GM23338 (cell line): ENCODE data around the gene ACBD7. TPM values are rescaled to one million over a fixed set of nuclear protein-coding genes. Genes with fewer than 3 reads are reported as not detected.

Experiments used
- ATAC-seq: fragments of 200-7000 bp; cut with Tn5 transposase; 3 replicates; pipeline ENCODE4 v1.9.1; 2020
- DNase-seq: peaks from one replicate; pipeline ENCODE4 v3.0.0-alpha.2; 2015; ENCODE audit warnings: low spot score
- H2AFZ ChIP-seq: fragments of 200-600 bp; sonication (generic); 2 replicates; pipeline ENCODE4 v1.8.0; 2016; ENCODE audit warnings: antibody characterized with exemption, mild to moderate bottlenecking, moderate library complexity
- H3F3A ChIP-seq: fragments of 200-600 bp; sonication (generic); replicated peaks from 2 replicates; pipeline ENCODE4 v1.8.0; 2017; ENCODE audit warnings: antibody characterized with exemption, mixed run types, low read depth
- H3K27ac ChIP-seq: fragments of 200-600 bp; sonication (generic); 2 replicates; pipeline ENCODE4 v1.6.1; 2016; ENCODE audit warnings: low read depth
- H3K27me3 ChIP-seq: fragments of 200-600 bp; sonication (generic); 2 replicates; pipeline ENCODE4 v1.8.0; 2016; ENCODE audit warnings: mild to moderate bottlenecking, mixed run types, moderate library complexity; ENCODE audit not compliant: insufficient read depth
- H3K36me3 ChIP-seq: fragments of 200-600 bp; sonication (generic); 2 replicates; pipeline ENCODE4 v1.8.0; 2016; ENCODE audit warnings: mild to moderate bottlenecking; ENCODE audit not compliant: insufficient read depth
- H3K4me1 ChIP-seq: fragments of 200-600 bp; sonication (generic); 2 replicates; pipeline ENCODE4 v1.8.0; 2016; ENCODE audit warnings: mild to moderate bottlenecking, moderate library complexity; ENCODE audit not compliant: insufficient read depth
- H3K4me2 ChIP-seq: fragments of 200-600 bp; sonication (generic); 2 replicates; pipeline ENCODE4 v1.7.1; 2017; ENCODE audit warnings: mixed run types
- H3K4me3 ChIP-seq: fragments of 200-600 bp; sonication (generic); 2 replicates; pipeline ENCODE4 v1.6.1; 2016; ENCODE audit warnings: mixed run types
- H3K79me2 ChIP-seq: fragments of 200-600 bp; sonication (generic); replicated peaks from 2 replicates; pipeline ENCODE4 v1.8.0; 2017; ENCODE audit warnings: mild to moderate bottlenecking; ENCODE audit not compliant: insufficient read depth
- H3K9me2 ChIP-seq: fragments of 200-600 bp; sonication (generic); 2 replicates; pipeline ENCODE4 v1.8.0; 2017; ENCODE audit not compliant: insufficient read depth
- H4K20me1 ChIP-seq: fragments of 200-600 bp; sonication (generic); replicated peaks from 2 replicates; pipeline ENCODE4 v1.8.0; 2017; ENCODE audit warnings: mild to moderate bottlenecking; ENCODE audit not compliant: insufficient read depth
- H3K27ac Mint-ChIP-seq: 2 replicates; pipeline ENCODE4 v1.8.0; 2020; ENCODE audit warnings: inconsistent platforms, mild to moderate bottlenecking, moderate library complexity, mixed read lengths
- H3K27me3 Mint-ChIP-seq: 3 replicates; pipeline ENCODE4 v1.8.0; 2022; ENCODE audit warnings: low read depth, mild to moderate bottlenecking, moderate library complexity, mixed read lengths, inconsistent platforms; ENCODE audit not compliant: insufficient read depth, poor library complexity
- H3K36me3 Mint-ChIP-seq: 3 replicates; pipeline ENCODE4 v1.8.0; 2021; ENCODE audit warnings: low read depth, mild to moderate bottlenecking, inconsistent platforms, moderate library complexity, mixed read lengths
- H3K4me1 Mint-ChIP-seq: 3 replicates; pipeline ENCODE4 v1.8.0; 2020; ENCODE audit warnings: mild to moderate bottlenecking, inconsistent platforms, mixed read lengths
- H3K4me3 Mint-ChIP-seq: 3 replicates; pipeline ENCODE4 v1.8.0; 2021; ENCODE audit warnings: moderate library complexity, mild to moderate bottlenecking, inconsistent platforms, mixed read lengths
- H3K9me3 Mint-ChIP-seq: 3 replicates; pipeline ENCODE4 v1.8.0; 2020; ENCODE audit warnings: moderate library complexity, mild to moderate bottlenecking, inconsistent platforms, mixed read lengths
- CREB1 ChIP-seq: fragments of 250-450 bp; sonication (Bioruptor Pico); IDR thresholded peaks from 2 replicates; pipeline ENCODE4 v1.5.0; 2020; ENCODE audit warnings: low read depth, mild to moderate bottlenecking, moderate library complexity
- CTCF ChIP-seq, 2 experiments: fragments of 200-600 bp in 1 of 2; sonication (generic) in 1 of 2; conservative IDR thresholded peaks; 2 replicates each; pipeline versions ENCODE4 v1.5.1 to v1.6.1; 2016 to 2017; ENCODE audit warnings: antibody characterized with exemption in 2 of 2, low read depth in 2 of 2, mild to moderate bottlenecking in 2 of 2, moderate library complexity in 1 of 2
- ETS1 ChIP-seq: IDR thresholded peaks from 2 replicates; pipeline ENCODE4 v1.6.1; 2016; ENCODE audit warnings: antibody characterized with exemption
- EZH2 ChIP-seq: fragments of 200-600 bp; sonication (generic); IDR thresholded peaks from one replicate; pipeline ENCODE4 v1.8.0; 2017; ENCODE audit warnings: antibody characterized with exemption, mild to moderate bottlenecking, low read depth; ENCODE audit not compliant: unreplicated experiment
- EZH2phosphoT487 ChIP-seq: fragments of 200-600 bp; sonication (generic); IDR thresholded peaks from one replicate; pipeline ENCODE4 v1.8.1; 2018; ENCODE audit warnings: antibody characterized with exemption; ENCODE audit not compliant: unreplicated experiment
- JUNB ChIP-seq: IDR thresholded peaks from one replicate; pipeline ENCODE4 v1.6.1; 2016; ENCODE audit warnings: antibody characterized with exemption; ENCODE audit not compliant: unreplicated experiment
- NANOG ChIP-seq: IDR thresholded peaks from 2 replicates; pipeline ENCODE4 v1.6.1; 2016; ENCODE audit warnings: antibody characterized with exemption, borderline replicate concordance
- POLR2AphosphoS5 ChIP-seq: IDR thresholded peaks from 2 replicates; pipeline ENCODE4 v1.6.1; 2016; ENCODE audit warnings: antibody characterized with exemption, low read depth
- STAT1 ChIP-seq: IDR thresholded peaks from one replicate; pipeline ENCODE4 v1.6.1; 2016; ENCODE audit warnings: antibody characterized with exemption; ENCODE audit not compliant: unreplicated experiment
- ZNF114 ChIP-seq: fragments of 250-450 bp; sonication (Bioruptor Pico); IDR thresholded peaks from 2 replicates; pipeline ENCODE4 v1.5.0; 2020; ENCODE audit warnings: mild to moderate bottlenecking, moderate library complexity
- ZNF331 ChIP-seq: fragments of 250-450 bp; sonication (Bioruptor Pico); IDR thresholded peaks from 2 replicates; pipeline ENCODE4 v1.5.0; 2020; ENCODE audit warnings: low read depth, mild to moderate bottlenecking, moderate library complexity
- polyA plus RNA-seq: library from polyadenylated mRNA; unstranded; fragments of >200 nt; fragmentation: Nextera tagmentation; extraction: Ambion mirVana; gene quantifications from 2 replicates; pipeline ENCODE4 v1.2.1, GENCODE V29; 2016
- total RNA-seq: library from RNA; depleted of rRNA; stranded (reverse); fragments of >200 nt; shearing (Covaris generic); gene quantifications from 2 replicates; pipeline ENCODE4 v1.2.3, GENCODE V29; 2014
- TF ChIP-seq, protein P1 (sequence below): fragments of 250-450 bp; sonication (Bioruptor Pico); IDR thresholded peaks from 2 replicates; pipeline ENCODE4 v1.5.0; 2020; ENCODE audit warnings: mild to moderate bottlenecking, moderate library complexity
- TF ChIP-seq, protein P2 (sequence below): IDR thresholded peaks from one replicate; pipeline ENCODE4 v1.6.1; 2018; ENCODE audit warnings: antibody characterized with exemption; ENCODE audit not compliant: unreplicated experiment

The ACBD7 gene
- total and polyA plus RNA-seq, 2 experiments from 2014 or later: 2.8 to 14.7 TPM

GRCh38 chr10:15059914-15060313, 28.7 kb downstream of the ACBD7 start:
- Mint-ChIP-seq H3K4me1 (no peaks in the 10 kb centered on the region), H3K27me3 (peaks cover 2% of the 10 kb centered on the region), H3K4me3 (no peak overlapping the region), H3K36me3 (peaks cover 4% of the 10 kb centered on the region; the same call in 1 of the 3 replicates), H3K27ac (no peak overlapping the region), H3K9me3 (peaks cover 19% of the 10 kb centered on the region)
- Histone ChIP-seq H3K9me2 (no peaks in the 10 kb centered on the region), H3K4me2 (no peak overlapping the region), H3F3A (no peaks in the 10 kb centered on the region), H3K79me2 (no peaks in the 10 kb centered on the region), H3K4me1 (no peaks in the 10 kb centered on the region), H2AFZ (no peak overlapping the region), H4K20me1 (no peaks in the 10 kb centered on the region), H3K27ac (no peak overlapping the region), H3K4me3 (no peak overlapping the region), H3K36me3 (no peaks in the 10 kb centered on the region), H3K27me3 (no peaks in the 10 kb centered on the region)
- ATAC-seq (no peak), DNase-seq (no peak)
- no peak for TF ChIP-seq NANOG
- TF ChIP-seq EZH2phosphoT487: no peak
- TF ChIP-seq, protein P1, sequence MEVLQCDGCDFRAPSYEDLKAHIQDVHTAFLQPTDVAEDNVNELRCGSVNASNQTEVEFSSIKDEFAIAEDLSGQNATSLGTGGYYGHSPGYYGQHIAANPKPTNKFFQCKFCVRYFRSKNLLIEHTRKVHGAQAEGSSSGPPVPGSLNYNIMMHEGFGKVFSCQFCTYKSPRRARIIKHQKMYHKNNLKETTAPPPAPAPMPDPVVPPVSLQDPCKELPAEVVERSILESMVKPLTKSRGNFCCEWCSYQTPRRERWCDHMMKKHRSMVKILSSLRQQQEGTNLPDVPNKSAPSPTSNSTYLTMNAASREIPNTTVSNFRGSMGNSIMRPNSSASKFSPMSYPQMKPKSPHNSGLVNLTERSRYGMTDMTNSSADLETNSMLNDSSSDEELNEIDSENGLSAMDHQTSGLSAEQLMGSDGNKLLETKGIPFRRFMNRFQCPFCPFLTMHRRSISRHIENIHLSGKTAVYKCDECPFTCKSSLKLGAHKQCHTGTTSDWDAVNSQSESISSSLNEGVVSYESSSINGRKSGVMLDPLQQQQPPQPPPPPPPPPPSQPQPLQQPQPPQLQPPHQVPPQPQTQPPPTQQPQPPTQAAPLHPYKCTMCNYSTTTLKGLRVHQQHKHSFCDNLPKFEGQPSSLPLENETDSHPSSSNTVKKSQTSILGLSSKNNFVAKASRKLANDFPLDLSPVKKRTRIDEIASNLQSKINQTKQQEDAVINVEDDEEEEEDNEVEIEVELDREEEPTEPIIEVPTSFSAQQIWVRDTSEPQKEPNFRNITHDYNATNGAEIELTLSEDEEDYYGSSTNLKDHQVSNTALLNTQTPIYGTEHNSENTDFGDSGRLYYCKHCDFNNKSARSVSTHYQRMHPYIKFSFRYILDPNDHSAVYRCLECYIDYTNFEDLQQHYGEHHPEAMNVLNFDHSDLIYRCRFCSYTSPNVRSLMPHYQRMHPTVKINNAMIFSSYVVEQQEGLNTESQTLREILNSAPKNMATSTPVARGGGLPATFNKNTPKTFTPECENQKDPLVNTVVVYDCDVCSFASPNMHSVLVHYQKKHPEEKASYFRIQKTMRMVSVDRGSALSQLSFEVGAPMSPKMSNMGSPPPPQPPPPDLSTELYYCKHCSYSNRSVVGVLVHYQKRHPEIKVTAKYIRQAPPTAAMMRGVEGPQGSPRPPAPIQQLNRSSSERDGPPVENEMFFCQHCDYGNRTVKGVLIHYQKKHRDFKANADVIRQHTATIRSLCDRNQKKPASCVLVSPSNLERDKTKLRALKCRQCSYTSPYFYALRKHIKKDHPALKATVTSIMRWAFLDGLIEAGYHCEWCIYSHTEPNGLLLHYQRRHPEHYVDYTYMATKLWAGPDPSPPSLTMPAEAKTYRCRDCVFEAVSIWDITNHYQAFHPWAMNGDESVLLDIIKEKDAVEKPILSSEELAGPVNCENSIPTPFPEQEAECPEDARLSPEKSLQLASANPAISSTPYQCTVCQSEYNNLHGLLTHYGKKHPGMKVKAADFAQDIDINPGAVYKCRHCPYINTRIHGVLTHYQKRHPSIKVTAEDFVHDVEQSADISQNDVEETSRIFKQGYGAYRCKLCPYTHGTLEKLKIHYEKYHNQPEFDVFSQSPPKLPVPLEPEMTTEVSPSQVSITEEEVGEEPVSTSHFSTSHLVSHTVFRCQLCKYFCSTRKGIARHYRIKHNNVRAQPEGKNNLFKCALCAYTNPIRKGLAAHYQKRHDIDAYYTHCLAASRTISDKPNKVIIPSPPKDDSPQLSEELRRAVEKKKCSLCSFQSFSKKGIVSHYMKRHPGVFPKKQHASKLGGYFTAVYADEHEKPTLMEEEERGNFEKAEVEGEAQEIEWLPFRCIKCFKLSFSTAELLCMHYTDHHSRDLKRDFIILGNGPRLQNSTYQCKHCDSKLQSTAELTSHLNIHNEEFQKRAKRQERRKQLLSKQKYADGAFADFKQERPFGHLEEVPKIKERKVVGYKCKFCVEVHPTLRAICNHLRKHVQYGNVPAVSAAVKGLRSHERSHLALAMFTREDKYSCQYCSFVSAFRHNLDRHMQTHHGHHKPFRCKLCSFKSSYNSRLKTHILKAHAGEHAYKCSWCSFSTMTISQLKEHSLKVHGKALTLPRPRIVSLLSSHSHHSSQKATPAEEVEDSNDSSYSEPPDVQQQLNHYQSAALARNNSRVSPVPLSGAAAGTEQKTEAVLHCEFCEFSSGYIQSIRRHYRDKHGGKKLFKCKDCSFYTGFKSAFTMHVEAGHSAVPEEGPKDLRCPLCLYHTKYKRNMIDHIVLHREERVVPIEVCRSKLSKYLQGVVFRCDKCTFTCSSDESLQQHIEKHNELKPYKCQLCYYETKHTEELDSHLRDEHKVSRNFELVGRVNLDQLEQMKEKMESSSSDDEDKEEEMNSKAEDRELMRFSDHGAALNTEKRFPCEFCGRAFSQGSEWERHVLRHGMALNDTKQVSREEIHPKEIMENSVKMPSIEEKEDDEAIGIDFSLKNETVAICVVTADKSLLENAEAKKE (CRISPR knock-in tag): no peak
- TF ChIP-seq ZNF331 (CRISPR knock-in tag): no peak
- no peak for TF ChIP-seq STAT1
- no peak for TF ChIP-seq JUNB
- no peak for TF ChIP-seq CREB1 (CRISPR knock-in tag)
- no peak for TF ChIP-seq POLR2AphosphoS5
- TF ChIP-seq, protein P2, sequence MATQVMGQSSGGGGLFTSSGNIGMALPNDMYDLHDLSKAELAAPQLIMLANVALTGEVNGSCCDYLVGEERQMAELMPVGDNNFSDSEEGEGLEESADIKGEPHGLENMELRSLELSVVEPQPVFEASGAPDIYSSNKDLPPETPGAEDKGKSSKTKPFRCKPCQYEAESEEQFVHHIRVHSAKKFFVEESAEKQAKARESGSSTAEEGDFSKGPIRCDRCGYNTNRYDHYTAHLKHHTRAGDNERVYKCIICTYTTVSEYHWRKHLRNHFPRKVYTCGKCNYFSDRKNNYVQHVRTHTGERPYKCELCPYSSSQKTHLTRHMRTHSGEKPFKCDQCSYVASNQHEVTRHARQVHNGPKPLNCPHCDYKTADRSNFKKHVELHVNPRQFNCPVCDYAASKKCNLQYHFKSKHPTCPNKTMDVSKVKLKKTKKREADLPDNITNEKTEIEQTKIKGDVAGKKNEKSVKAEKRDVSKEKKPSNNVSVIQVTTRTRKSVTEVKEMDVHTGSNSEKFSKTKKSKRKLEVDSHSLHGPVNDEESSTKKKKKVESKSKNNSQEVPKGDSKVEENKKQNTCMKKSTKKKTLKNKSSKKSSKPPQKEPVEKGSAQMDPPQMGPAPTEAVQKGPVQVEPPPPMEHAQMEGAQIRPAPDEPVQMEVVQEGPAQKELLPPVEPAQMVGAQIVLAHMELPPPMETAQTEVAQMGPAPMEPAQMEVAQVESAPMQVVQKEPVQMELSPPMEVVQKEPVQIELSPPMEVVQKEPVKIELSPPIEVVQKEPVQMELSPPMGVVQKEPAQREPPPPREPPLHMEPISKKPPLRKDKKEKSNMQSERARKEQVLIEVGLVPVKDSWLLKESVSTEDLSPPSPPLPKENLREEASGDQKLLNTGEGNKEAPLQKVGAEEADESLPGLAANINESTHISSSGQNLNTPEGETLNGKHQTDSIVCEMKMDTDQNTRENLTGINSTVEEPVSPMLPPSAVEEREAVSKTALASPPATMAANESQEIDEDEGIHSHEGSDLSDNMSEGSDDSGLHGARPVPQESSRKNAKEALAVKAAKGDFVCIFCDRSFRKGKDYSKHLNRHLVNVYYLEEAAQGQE: no peak
- no peak for TF ChIP-seq EZH2
- TF ChIP-seq ETS1: no peak
- no peak for TF ChIP-seq CTCF (conservative IDR thresholded peaks at IDR 0.05; ENCODE audit: low read depth in 2 of 2)
- TF ChIP-seq ZNF114 (CRISPR knock-in tag): no peak
